ENCODE results near the gene ZFHX3. TPM values are rescaled to one million over a fixed set of nuclear protein-coding genes. Genes with fewer than 3 reads are reported as not detected.

ZFHX3 gene
- total RNA-seq, 2 experiments from 2014 or later = 0.63 to 0.64 TPM

GRCh38 chr16:72952811-72953271 lies 95.1 kb downstream of the ZFHX3 start:
- CTCF ChIA-PET = no interaction called here

GRCh38 chr16:72952404-72952803 lies 95.5 kb downstream of the ZFHX3 start:
- ChIA-PET CTCF (no interaction called here), POLR2A (no interaction called here)
- intact Hi-C loops (cut with DNase I, micrococcal nuclease) = no loop called here
- H3K36me3 ChIP-seq (ENCODE audit: insufficient read depth, low read length) = no peaks in the 10 kb centered on the region
- no peak for DNase-seq
- no peak for ATAC-seq (ENCODE audit: poor library complexity)
- no peak overlapping the region for H3K4me3 ChIP-seq (ENCODE audit: low read length)
- H3K27me3 ChIP-seq (ENCODE audit: control insufficient read depth in 1 of 2, insufficient read depth in 2 of 2, low read length in 2 of 2) = no peaks in the 10 kb centered on the region
- H3K9me3 Mint-ChIP-seq = no peaks in the 10 kb centered on the region
- peaks cover 0 to 12% of the 10 kb centered on the region in 2 experiments for H3K9me3 ChIP-seq (ENCODE audit: control insufficient read depth in 1 of 2, insufficient read depth in 1 of 2, low read length in 2 of 2)
- no peaks in the 10 kb centered on the region for H3K36me3 Mint-ChIP-seq (ENCODE audit: low read depth)
- H3K4me3 Mint-ChIP-seq = no peak overlapping the region
- H3K27ac Mint-ChIP-seq = no peak overlapping the region
- no peak for TF ChIP-seq CTCF (IDR thresholded peaks at IDR 0.05)
- no peak overlapping the region for H3K27ac ChIP-seq (ENCODE audit: low read depth in 1 of 2, low read length in 2 of 2)
- H3K27me3 Mint-ChIP-seq = no peaks in the 10 kb centered on the region
- H3K4me1 ChIP-seq (ENCODE audit: insufficient read depth, low read length) = no peaks in the 10 kb centered on the region
- no peaks in the 10 kb centered on the region for H3K4me1 Mint-ChIP-seq (ENCODE audit: low read depth)

More at GRCh38 chr16:72952811-72953271, 95.1 kb downstream of the ZFHX3 start:
- Histone ChIP-seq H3K27me3 (ENCODE audit: control insufficient read depth in 1 of 2, insufficient read depth in 2 of 2, low read length in 2 of 2) (no peaks in the 10 kb centered on the region), H3K4me1 (ENCODE audit: insufficient read depth, low read length) (no peaks in the 10 kb centered on the region), H3K36me3 (ENCODE audit: insufficient read depth, low read length) (no peaks in the 10 kb centered on the region), H3K9me3 (ENCODE audit: control insufficient read depth in 1 of 2, insufficient read depth in 1 of 2, low read length in 2 of 2) (peaks cover 0 to 16% of the 10 kb centered on the region in 2 experiments), H3K27ac (ENCODE audit: low read depth in 1 of 2, low read length in 2 of 2) (no peak overlapping the region), H3K4me3 (ENCODE audit: low read length) (no peak overlapping the region)
- DNase-seq = no peak
- Mint-ChIP-seq H3K4me1 (ENCODE audit: low read depth) (no peaks in the 10 kb centered on the region), H3K9me3 (no peaks in the 10 kb centered on the region), H3K27me3 (no peaks in the 10 kb centered on the region), H3K4me3 (no peak overlapping the region), H3K36me3 (ENCODE audit: low read depth) (no peaks in the 10 kb centered on the region), H3K27ac (no peak overlapping the region)
- TF ChIP-seq CTCF (IDR thresholded peaks at IDR 0.05) = no peak
- POLR2A ChIA-PET = no interaction called here
- intact Hi-C loops (cut with DNase I, micrococcal nuclease) = no loop called here
- no peak for ATAC-seq (ENCODE audit: poor library complexity)

- H3K27ac Mint-ChIP-seq = no peak overlapping the region
These were observed 96.0 kb downstream of the ZFHX3 start for GRCh38 chr16:72951916-72952315.

More at GRCh38 chr16:72951916-72952315, 96.0 kb downstream of the ZFHX3 start:
- DNase-seq = no peak
- Mint-ChIP-seq H3K36me3 (ENCODE audit: low read depth) (no peaks in the 10 kb centered on the region), H3K4me1 (ENCODE audit: low read depth) (no peaks in the 10 kb centered on the region), H3K9me3 (no peaks in the 10 kb centered on the region), H3K27me3 (no peaks in the 10 kb centered on the region), H3K4me3 (no peak overlapping the region)
- H3K4me3 ChIP-seq (ENCODE audit: low read length) = no peak overlapping the region
- no peak overlapping the region for H3K27ac ChIP-seq (ENCODE audit: low read depth in 1 of 2, low read length in 2 of 2)
- no peaks in the 10 kb centered on the region for H3K4me1 ChIP-seq (ENCODE audit: insufficient read depth, low read length)
- ATAC-seq (ENCODE audit: poor library complexity) = no peak
- no peaks in the 10 kb centered on the region for H3K27me3 ChIP-seq (ENCODE audit: control insufficient read depth in 1 of 2, insufficient read depth in 2 of 2, low read length in 2 of 2)
- no peaks in the 10 kb centered on the region for H3K36me3 ChIP-seq (ENCODE audit: insufficient read depth, low read length)
- POLR2A ChIA-PET = no interaction called here
- peaks cover 0 to 9% of the 10 kb centered on the region in 2 experiments for H3K9me3 ChIP-seq (ENCODE audit: control insufficient read depth in 1 of 2, insufficient read depth in 1 of 2, low read length in 2 of 2)
- CTCF ChIA-PET = no interaction called here
- intact Hi-C loops (cut with DNase I, micrococcal nuclease) = no loop called here
- no peak for TF ChIP-seq CTCF (IDR thresholded peaks at IDR 0.05)

Measured in CD4-positive, alpha-beta T cell (primary cell).